ENCODE results near the gene PYDC2.
"Not testable (repeated sequence)": the region's sequence is repeated elsewhere in the genome, so short reads cannot be mapped to it uniquely, and the experiment has no call there.

The PYDC2 gene

DNA sequence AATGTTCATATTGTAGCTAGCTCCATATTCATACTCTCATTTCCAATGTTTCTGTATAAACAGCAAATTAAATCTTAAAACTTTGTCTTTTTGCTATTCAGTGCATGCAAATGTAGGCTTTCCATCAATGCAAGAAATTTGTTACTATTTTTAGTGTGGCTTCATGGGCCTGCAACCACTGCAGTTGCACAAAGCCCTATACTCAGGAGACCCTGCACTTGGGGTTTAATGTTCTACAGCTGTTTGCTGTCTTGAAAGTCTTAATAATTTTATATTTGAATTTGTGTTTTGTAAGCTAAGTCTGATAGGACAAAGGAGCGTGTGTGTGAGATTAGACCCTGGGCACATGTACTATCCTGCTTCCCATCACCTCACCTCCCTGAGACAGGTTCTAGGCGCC, 9.6 kb downstream of the PYDC2 start:
- no peak for DNase-seq

- DNase-seq: no peak
Measured at GRCh38 chr3:191473661-191474198, 12.8 kb downstream of the PYDC2 start.

GRCh38 chr3:191476066-191476772, 15.3 kb downstream of the PYDC2 start:
- no peak for DNase-seq

DNA sequence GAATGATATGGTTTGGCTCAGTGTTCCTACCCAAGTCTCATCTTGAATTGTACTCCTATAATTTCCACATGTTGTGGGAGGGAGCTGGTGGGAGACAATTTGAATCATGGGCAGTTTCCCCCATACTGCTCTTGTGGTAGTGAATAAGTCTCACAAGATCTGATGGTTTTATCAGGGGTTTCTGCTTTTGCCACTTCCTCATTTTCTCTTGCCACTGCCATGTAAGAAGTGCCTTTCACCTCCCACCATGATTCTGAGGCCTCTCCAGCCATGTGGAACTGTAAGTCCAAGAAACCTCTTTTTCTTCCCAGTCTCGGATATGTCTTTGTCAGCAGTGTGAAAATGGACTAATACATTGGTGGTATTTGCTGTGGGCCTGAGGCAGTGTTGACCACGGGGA, 23.0 kb downstream of the PYDC2 start:
- not testable (repeated sequence) for DNase-seq

DNA sequence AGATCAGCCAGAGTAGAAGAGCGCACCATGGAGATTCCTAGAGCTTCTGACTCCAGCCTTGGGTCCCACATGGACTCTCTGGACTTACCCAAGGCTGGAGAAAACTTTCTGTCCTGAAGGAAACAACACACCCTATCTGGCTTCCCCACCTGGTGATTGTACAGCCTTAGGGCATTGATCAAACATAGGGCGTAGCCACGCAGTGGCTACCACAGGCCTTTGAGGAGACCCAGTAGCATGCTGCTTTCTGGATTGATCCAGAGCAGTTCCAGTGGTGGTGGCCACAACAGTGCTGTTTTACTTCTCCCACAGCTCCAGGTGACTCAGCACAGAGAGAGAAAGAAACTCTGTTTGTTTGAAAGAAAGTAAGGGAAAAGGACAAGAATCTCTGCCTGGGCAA, 23.5 kb downstream of the PYDC2 start:
- DNase-seq: no peak

GRCh38 chr3:191492601-191493000, 31.6 kb downstream of the PYDC2 start:
- no peak for DNase-seq

DNA sequence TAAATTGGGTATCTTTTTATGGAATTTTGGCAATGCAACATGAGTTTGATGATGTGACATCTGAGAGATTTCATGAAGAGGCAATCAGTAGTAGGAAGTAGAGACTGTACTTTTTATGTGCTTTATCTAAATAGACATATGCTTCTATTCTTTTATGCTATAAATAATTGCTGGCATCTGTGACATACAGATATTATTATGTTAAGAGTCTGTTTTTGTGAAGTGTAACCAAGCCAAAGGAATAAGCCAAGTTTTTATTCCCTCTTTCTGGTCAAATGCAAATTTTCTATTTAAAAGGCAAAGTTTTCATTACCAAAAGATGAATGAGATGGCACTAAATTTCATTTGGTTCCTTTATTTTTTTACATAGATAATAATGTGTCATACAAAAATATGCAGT, 32.4 kb downstream of the PYDC2 start:
- no peak for DNase-seq

- no peak for DNase-seq
Measured at GRCh38 chr3:191499307-191500080, 38.5 kb downstream of the PYDC2 start.

- DNase-seq: no peak
Measured at GRCh38 chr3:191500892-191501291, 39.9 kb downstream of the PYDC2 start.

DNA sequence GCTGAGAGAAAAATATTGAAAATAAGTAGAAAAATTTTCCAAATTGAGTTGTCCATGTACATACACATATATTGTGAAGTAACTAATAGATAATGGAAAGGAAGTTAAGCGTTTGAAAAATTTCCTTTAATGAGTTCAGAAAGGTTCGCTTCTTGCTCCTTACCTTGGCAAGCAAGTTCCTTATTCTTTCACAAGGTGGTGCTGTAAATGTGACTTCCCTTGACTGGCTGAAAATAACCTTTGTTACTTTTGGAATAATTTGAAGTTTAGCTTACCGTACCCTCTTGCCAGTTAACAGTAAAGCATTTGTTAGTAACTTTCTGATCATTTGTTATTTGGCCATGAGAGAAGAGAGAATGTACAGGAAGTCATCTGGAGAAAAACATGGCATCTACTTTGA, 41.6 kb downstream of the PYDC2 start:
- DNase-seq: no peak

DNA sequence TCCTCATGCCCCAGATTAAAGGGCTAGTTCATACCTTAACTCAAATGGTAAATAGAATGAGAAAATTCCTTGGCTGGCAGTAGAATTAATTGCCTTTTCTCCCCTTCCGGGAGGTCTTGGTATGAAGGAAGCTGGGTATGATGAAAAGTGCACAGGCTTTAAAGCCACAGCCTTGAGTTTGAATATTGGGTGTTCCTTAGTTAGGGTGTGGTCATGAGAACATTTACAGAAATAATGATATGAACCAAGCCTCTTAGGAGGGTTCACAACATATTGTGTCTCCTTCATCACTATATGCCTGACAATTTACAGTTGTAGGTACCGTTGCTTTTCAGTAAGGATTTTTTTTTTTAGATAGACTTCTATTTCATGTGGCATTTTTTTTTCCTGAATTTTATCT, 48.1 kb downstream of the PYDC2 start:
- DNase-seq: no peak
